MCF 10A (cell line): Measurements from ENCODE around the gene DMP1. TPM values are rescaled to one million over a fixed set of nuclear protein-coding genes. Genes with fewer than 3 reads are reported as not detected.
A peak's percentile ranks its signal among the peaks of the same experiment; 100 is the strongest.

Source experiments
- BruUV-seq: library from RNA; stranded (reverse); fragments of 400-500 nt; replicated peaks from 2 replicates; lab custom pipeline; 2021; lab: Mats Ljungman, UMichigan
- CTCF ChIA-PET: fragments of 300-600 bp; sonication (Branson Sonifier 250); formaldehyde crosslinking; extraction: SDS; loops from one replicate; lab custom pipeline; 2021; ENCODE audit warnings: antibody characterized with exemption, inconsistent platforms; lab: Yijun Ruan, JAX
- POLR2A ChIA-PET: fragments of 300-600, 350-650 bp; sonication (Branson Sonifier 250); formaldehyde crosslinking; extraction: SDS; loops from one replicate; lab custom pipeline; 2020; ENCODE audit warnings: antibody characterized with exemption, inconsistent platforms; lab: Yijun Ruan, JAX
- DNase-seq: peaks from one replicate; pipeline ENCODE4 v3.0.0-alpha.2; 2018; ENCODE audit not compliant: unreplicated experiment
- H3K27ac Mint-ChIP-seq: one replicate; pipeline ENCODE4 v1.8.0; 2022; ENCODE audit warnings: mild to moderate bottlenecking, low read depth, mixed read lengths; ENCODE audit not compliant: unreplicated experiment
- H3K27me3 Mint-ChIP-seq: one replicate; pipeline ENCODE4 v1.8.0; 2022; ENCODE audit warnings: mixed read lengths; ENCODE audit not compliant: insufficient read depth, unreplicated experiment
- H3K36me3 Mint-ChIP-seq: one replicate; pipeline ENCODE4 v1.8.0; 2022; ENCODE audit warnings: mild to moderate bottlenecking, moderate library complexity, mixed read lengths; ENCODE audit not compliant: insufficient read depth, unreplicated experiment
- H3K4me1 Mint-ChIP-seq: one replicate; pipeline ENCODE4 v1.8.0; 2022; ENCODE audit warnings: mixed read lengths; ENCODE audit not compliant: insufficient read depth, unreplicated experiment
- H3K4me3 Mint-ChIP-seq: one replicate; pipeline ENCODE4 v1.8.0; 2022; ENCODE audit warnings: mild to moderate bottlenecking, moderate library complexity, mixed read lengths; ENCODE audit not compliant: unreplicated experiment
- H3K9me3 Mint-ChIP-seq: one replicate; pipeline ENCODE4 v1.8.0; 2022; ENCODE audit warnings: mixed read lengths; ENCODE audit not compliant: unreplicated experiment
- CTCF ChIP-seq: fragments of 200-600 bp; IDR thresholded peaks from one replicate; pipeline ENCODE4 v1.8.0; 2022; ENCODE audit warnings: antibody characterized with exemption, mild to moderate bottlenecking; ENCODE audit not compliant: unreplicated experiment
- intact Hi-C: fragments of 100-400 bp; cut with micrococcal nuclease; formaldehyde crosslinking; loops from 2 replicates; pipeline ENCODE4 v1.14.1; 2022
- total RNA-seq: library from RNA; stranded (reverse); gene quantifications from 2 replicates; pipeline ENCODE4 v1.2.3, GENCODE V29; 2022

Gene DMP1
- total RNA-seq, 1 experiment from 2014 or later, result not detected

GRCh38 chr4:87633243-87633642 lies 16.8 kb upstream of the DMP1 start:
- ChIA-PET CTCF (interaction anchor here (0.6 to 2.3 kb wide), 3 partner anchors 47 to 219 kb away, joined by 4 to 7 read pairs (median 5); no protein-coding TSS in a partner anchor), POLR2A (interaction anchor here (1.0 kb wide), 1 partner anchor 10 kb away, joined by 3 read pairs; no protein-coding TSS in a partner anchor)
- H3K27ac Mint-ChIP-seq, result no peak overlapping the region
- no peak overlapping the region for H3K4me3 Mint-ChIP-seq
- H3K4me1 Mint-ChIP-seq, result peaks cover 7% of the 10 kb centered on the region
- no TSS peak for BruUV-seq
- DNase-seq, result peak; percentile 54
- H3K27me3 Mint-ChIP-seq, result no peaks in the 10 kb centered on the region
- H3K36me3 Mint-ChIP-seq, result no peaks in the 10 kb centered on the region
- peaks cover 7% of the 10 kb centered on the region for H3K9me3 Mint-ChIP-seq
- intact Hi-C loops, result no loop called here
- no peak for TF ChIP-seq CTCF

DNA sequence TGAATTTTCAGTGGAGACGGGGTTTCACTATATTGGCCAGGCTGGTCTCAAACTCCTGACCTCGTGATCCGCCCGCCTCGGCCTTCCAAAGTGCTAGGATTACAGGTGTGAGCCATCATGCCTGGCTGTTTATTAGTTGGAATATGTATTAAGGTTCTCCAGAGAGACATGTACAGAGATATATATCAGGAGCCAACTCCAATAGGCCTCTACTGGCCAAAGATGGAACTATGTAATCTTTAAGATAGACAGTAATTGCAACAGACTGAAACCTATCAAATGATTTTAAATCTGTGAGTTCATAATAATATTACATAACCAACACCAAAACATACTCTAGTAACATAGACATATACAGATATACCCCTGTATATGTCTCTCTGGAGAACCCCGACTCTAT lies 5.8 kb upstream of the DMP1 start:
- Mint-ChIP-seq H3K27me3 (no peaks in the 10 kb centered on the region), H3K36me3 (no peaks in the 10 kb centered on the region), H3K9me3 (peaks cover 3% of the 10 kb centered on the region), H3K27ac (no peak overlapping the region), H3K4me1 (no peaks in the 10 kb centered on the region), H3K4me3 (no peak overlapping the region)
- DNase-seq, result no peak
- POLR2A ChIA-PET, result interaction anchor here (1.4 kb wide), 1 partner anchor 11 kb away, joined by 3 read pairs; no protein-coding TSS in a partner anchor
- TF ChIP-seq CTCF, result no peak
- BruUV-seq, result no TSS peak
- CTCF ChIA-PET, result interaction anchor here (0.6 to 0.7 kb wide), 2 partner anchors 185 to 1767 kb away, joined by 4 read pairs; no protein-coding TSS in a partner anchor
- intact Hi-C loops, result no loop called here

- CTCF ChIA-PET, result interaction anchor here (0.6 kb wide), 1 partner anchor 16 kb away, joined by 3 read pairs; no protein-coding TSS in a partner anchor
- no TSS peak for BruUV-seq
- POLR2A ChIA-PET, result no interaction called here
- H3K4me1 Mint-ChIP-seq, result no peaks in the 10 kb centered on the region
- H3K27me3 Mint-ChIP-seq, result no peaks in the 10 kb centered on the region
- no peaks in the 10 kb centered on the region for H3K36me3 Mint-ChIP-seq
- intact Hi-C loops, result no loop called here
- H3K9me3 Mint-ChIP-seq, result no peaks in the 10 kb centered on the region
- no peak overlapping the region for H3K27ac Mint-ChIP-seq
- DNase-seq, result no peak
- no peak for TF ChIP-seq CTCF
- no peak overlapping the region for H3K4me3 Mint-ChIP-seq
These were observed 858 bp downstream of the DMP1 start for GRCh38 chr4:87650938-87651337.

DNA sequence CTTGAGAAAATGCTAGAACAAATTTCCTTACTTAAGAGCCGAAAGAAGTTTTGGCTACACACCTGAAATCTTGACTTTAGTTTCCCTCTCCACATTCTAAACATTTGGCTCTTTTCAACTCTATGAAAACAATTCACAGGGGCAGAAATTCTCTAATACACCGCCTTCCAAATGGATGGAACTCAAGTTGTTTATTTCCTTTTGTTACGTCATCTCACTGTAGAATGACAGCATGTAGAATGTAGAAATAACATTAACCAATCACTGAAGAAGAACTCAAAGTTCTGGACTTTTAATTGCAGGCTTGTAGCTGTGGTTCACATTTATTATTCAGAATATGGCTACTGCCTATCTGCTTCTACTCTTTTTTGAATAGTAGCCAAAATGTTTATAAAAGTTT lies 1.9 kb downstream of the DMP1 start:
- Mint-ChIP-seq H3K4me1 (peaks cover 4% of the 10 kb centered on the region), H3K4me3 (no peak overlapping the region), H3K27me3 (no peaks in the 10 kb centered on the region), H3K9me3 (no peaks in the 10 kb centered on the region), H3K36me3 (no peaks in the 10 kb centered on the region), H3K27ac (no peak overlapping the region)
- ChIA-PET CTCF (interaction anchor here (0.7 kb wide), 1 partner anchor 349 kb away, joined by 3 read pairs; no protein-coding TSS in a partner anchor), POLR2A (no interaction called here)
- no TSS peak for BruUV-seq
- intact Hi-C loops, result no loop called here
- TF ChIP-seq CTCF, result no peak
- DNase-seq, result no peak
